Measurements from ENCODE around the gene ZNF827. TPM values are rescaled to one million over a fixed set of nuclear protein-coding genes. Genes with fewer than 3 reads are reported as not detected.

ZNF827 gene
- polyA plus RNA-seq, 1 donor (not counting 4 experiments of a cell fraction or from before 2014, with no cell fraction given) = 4.7 TPM

DNA sequence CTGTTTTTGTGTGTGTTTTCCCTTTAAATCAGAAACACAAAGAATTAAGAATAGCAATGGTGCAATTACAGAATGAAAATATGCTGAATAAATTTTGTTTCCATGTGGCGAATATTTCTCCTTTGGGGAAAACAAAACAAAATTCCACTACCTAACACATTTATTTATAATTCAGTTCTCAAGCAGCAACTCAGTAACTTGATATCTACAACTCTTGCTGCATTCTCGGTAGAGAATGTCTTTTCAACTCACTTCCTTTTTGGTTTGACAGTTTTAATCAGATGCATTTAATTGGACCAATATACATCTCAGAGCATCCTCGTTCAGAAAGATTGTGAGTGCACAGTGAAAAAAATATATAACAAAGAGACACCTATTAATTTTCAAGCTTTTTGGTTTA, 30.8 kb downstream of the ZNF827 start:
- Histone ChIP-seq H3K79me2 (ENCODE audit: control insufficient read depth, insufficient read depth, low read length) (peaks cover 13% of the 10 kb centered on the region), H3K27me3 (ENCODE audit: control insufficient read depth, extremely low read depth, insufficient read depth, low read length) (no peaks in the 10 kb centered on the region), H3K36me3 (ENCODE audit: control insufficient read depth in 2 of 2, extremely low read depth in 1 of 2, insufficient read depth in 2 of 2, low read length in 2 of 2) (peaks cover 0 to under 1% of the 10 kb centered on the region in 2 experiments), H4K20me1 (ENCODE audit: control insufficient read depth, extremely low read depth, insufficient read depth, low read length) (no peaks in the 10 kb centered on the region), H3K9me1 (ENCODE audit: control insufficient read depth, extremely low read depth, insufficient read depth, low read length) (no peaks in the 10 kb centered on the region), H3K9ac (ENCODE audit: control insufficient read depth, extremely low read depth, insufficient read depth, low read length) (no peak overlapping the region), H3K9me3 (ENCODE audit: control insufficient read depth, low read depth, low read length) (no peaks in the 10 kb centered on the region), H3K4me1 (ENCODE audit: control insufficient read depth, extremely low read depth, insufficient read depth, low read length) (peaks cover 15% of the 10 kb centered on the region), H2AFZ (ENCODE audit: control insufficient read depth, low read length) (no peak overlapping the region), H3K4me3 (ENCODE audit: control insufficient read depth in 2 of 3, extremely low read depth in 1 of 3, insufficient read depth in 2 of 3, low read depth in 1 of 3, low read length in 3 of 3) (no peak overlapping the region), H3K27ac (ENCODE audit: control insufficient read depth, insufficient read depth, low read length) (no peak overlapping the region), H3K4me2 (ENCODE audit: control insufficient read depth, extremely low read depth, insufficient read depth, low read depth, low read length) (no peak overlapping the region)
- dilution Hi-C loops (cut with MboI; ENCODE audit: extremely low pct_ligation_motif_present, low sequenced_read_pairs) = no loop called here
- TF ChIP-seq, protein P1, sequence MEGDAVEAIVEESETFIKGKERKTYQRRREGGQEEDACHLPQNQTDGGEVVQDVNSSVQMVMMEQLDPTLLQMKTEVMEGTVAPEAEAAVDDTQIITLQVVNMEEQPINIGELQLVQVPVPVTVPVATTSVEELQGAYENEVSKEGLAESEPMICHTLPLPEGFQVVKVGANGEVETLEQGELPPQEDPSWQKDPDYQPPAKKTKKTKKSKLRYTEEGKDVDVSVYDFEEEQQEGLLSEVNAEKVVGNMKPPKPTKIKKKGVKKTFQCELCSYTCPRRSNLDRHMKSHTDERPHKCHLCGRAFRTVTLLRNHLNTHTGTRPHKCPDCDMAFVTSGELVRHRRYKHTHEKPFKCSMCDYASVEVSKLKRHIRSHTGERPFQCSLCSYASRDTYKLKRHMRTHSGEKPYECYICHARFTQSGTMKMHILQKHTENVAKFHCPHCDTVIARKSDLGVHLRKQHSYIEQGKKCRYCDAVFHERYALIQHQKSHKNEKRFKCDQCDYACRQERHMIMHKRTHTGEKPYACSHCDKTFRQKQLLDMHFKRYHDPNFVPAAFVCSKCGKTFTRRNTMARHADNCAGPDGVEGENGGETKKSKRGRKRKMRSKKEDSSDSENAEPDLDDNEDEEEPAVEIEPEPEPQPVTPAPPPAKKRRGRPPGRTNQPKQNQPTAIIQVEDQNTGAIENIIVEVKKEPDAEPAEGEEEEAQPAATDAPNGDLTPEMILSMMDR (optimal IDR thresholded peaks at IDR 0.05 in 1 of 3, IDR thresholded peaks at IDR 0.05 in 1 of 3, conservative IDR thresholded peaks at IDR 0.05 in 1 of 3; ENCODE audit: extremely low read depth in 1 of 3, insufficient read depth in 2 of 3, low read length in 3 of 3) = no peak
- TF ChIP-seq EZH2 (IDR thresholded peaks at IDR 0.05; ENCODE audit: low read length) = no peak
- DNase-seq (ENCODE audit: low read depth, low spot score) = no peak
- no peak for FAIRE-seq

DNA sequence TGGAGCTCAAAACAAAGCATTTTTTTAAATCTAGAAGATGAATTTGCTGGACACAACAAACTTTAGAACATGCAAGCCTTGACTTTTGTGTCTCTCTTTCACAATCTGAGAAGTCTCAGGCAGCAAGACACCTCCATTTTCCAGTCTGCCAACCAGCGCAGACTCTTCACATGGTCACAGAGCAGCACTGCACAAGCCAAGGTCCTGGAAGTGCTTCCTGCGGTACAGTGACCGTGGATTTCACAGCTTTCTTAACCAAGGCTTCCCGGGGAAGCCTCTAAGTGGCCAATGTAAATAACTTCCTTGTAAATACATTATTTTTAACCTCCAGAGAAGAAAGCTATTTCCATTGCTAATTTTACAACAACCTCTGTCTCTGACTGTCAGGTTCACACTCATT, 31.2 kb downstream of the ZNF827 start:
- H3K79me2 ChIP-seq (ENCODE audit: control insufficient read depth, insufficient read depth, low read length) = peaks cover 11% of the 10 kb centered on the region

More for the DNA sequence above, 31.2 kb downstream of the ZNF827 start:
- peaks cover 15% of the 10 kb centered on the region for H3K4me1 ChIP-seq (ENCODE audit: control insufficient read depth, extremely low read depth, insufficient read depth, low read length)
- H3K9me3 ChIP-seq (ENCODE audit: control insufficient read depth, low read depth, low read length) = no peaks in the 10 kb centered on the region
- no peaks in the 10 kb centered on the region for H3K9me1 ChIP-seq (ENCODE audit: control insufficient read depth, extremely low read depth, insufficient read depth, low read length)
- no peaks in the 10 kb centered on the region for H4K20me1 ChIP-seq (ENCODE audit: control insufficient read depth, extremely low read depth, insufficient read depth, low read length)
- no peak overlapping the region for H3K27ac ChIP-seq (ENCODE audit: control insufficient read depth, insufficient read depth, low read length)
- no peak overlapping the region for H2AFZ ChIP-seq (ENCODE audit: control insufficient read depth, low read length)
- dilution Hi-C loops (cut with MboI; ENCODE audit: extremely low pct_ligation_motif_present, low sequenced_read_pairs) = no loop called here
- no peak overlapping the region for H3K4me3 ChIP-seq (ENCODE audit: control insufficient read depth in 2 of 3, extremely low read depth in 1 of 3, insufficient read depth in 2 of 3, low read depth in 1 of 3, low read length in 3 of 3)
- no peaks in the 10 kb centered on the region for H3K27me3 ChIP-seq (ENCODE audit: control insufficient read depth, extremely low read depth, insufficient read depth, low read length)
- no peak overlapping the region for H3K9ac ChIP-seq (ENCODE audit: control insufficient read depth, extremely low read depth, insufficient read depth, low read length)
- peaks cover 0 to 4% of the 10 kb centered on the region in 2 experiments for H3K36me3 ChIP-seq (ENCODE audit: control insufficient read depth in 2 of 2, extremely low read depth in 1 of 2, insufficient read depth in 2 of 2, low read length in 2 of 2)
- TF ChIP-seq, protein P1 (optimal IDR thresholded peaks at IDR 0.05 in 1 of 3, IDR thresholded peaks at IDR 0.05 in 1 of 3, conservative IDR thresholded peaks at IDR 0.05 in 1 of 3; ENCODE audit: extremely low read depth in 1 of 3, insufficient read depth in 2 of 3, low read length in 3 of 3) = no peak
- no peak for TF ChIP-seq EZH2 (IDR thresholded peaks at IDR 0.05; ENCODE audit: low read length)
- DNase-seq (ENCODE audit: low read depth, low spot score) (no peak), FAIRE-seq (no peak)
- H3K4me2 ChIP-seq (ENCODE audit: control insufficient read depth, extremely low read depth, insufficient read depth, low read depth, low read length) = no peak overlapping the region
